Keratinocyte (primary cell): ENCODE results near the gene RNASEH2B.

Experiments used
- EZH2 ChIP-seq: IDR thresholded peaks from one replicate; pipeline ENCODE4 v1.6.1; 2012; ENCODE audit warnings: inconsistent platforms, mild to moderate bottlenecking, low read length, moderate library complexity
- TF ChIP-seq, protein P1 (sequence below), 3 experiments: IDR thresholded peaks in 1 of 3; conservative IDR thresholded peaks in 1 of 3; optimal IDR thresholded peaks in 1 of 3; 2 replicates in 2 of 3; 3 replicates in 1 of 3; pipeline versions ENCODE3 to v1.5.1; 2011; ENCODE audit warnings: low read length in 3 of 3, mild to moderate bottlenecking in 3 of 3, moderate library complexity in 2 of 3, control low read depth in 1 of 3, inconsistent platforms in 1 of 3; ENCODE audit not compliant: insufficient read depth in 2 of 3; ENCODE audit errors: extremely low read depth in 1 of 3

DNA sequence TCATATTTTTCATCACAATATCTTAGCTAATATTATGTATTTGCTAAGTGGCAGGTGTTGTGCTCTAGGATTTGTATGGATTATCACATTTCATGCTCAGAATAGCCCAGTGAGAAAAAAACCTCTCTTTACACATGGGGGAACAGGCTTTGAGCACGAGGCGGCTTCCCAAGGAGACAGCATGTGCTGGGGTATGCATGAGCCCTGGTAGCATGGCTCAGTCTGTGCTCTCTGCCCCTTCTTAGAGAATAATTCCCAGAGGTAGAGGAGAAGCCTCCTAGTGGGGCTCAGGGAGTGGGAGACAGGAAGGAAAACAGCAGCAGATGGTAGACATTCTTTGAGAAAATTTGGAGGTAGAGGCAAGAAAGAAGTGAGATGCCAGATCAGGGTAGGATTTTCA is 31.6 kb downstream of the RNASEH2B start:
- TF ChIP-seq, protein P1, sequence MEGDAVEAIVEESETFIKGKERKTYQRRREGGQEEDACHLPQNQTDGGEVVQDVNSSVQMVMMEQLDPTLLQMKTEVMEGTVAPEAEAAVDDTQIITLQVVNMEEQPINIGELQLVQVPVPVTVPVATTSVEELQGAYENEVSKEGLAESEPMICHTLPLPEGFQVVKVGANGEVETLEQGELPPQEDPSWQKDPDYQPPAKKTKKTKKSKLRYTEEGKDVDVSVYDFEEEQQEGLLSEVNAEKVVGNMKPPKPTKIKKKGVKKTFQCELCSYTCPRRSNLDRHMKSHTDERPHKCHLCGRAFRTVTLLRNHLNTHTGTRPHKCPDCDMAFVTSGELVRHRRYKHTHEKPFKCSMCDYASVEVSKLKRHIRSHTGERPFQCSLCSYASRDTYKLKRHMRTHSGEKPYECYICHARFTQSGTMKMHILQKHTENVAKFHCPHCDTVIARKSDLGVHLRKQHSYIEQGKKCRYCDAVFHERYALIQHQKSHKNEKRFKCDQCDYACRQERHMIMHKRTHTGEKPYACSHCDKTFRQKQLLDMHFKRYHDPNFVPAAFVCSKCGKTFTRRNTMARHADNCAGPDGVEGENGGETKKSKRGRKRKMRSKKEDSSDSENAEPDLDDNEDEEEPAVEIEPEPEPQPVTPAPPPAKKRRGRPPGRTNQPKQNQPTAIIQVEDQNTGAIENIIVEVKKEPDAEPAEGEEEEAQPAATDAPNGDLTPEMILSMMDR (optimal IDR thresholded peaks at IDR 0.05 in 1 of 3, IDR thresholded peaks at IDR 0.05 in 1 of 3, conservative IDR thresholded peaks at IDR 0.05 in 1 of 3; ENCODE audit: extremely low read depth in 1 of 3, insufficient read depth in 2 of 3, low read length in 3 of 3), result no peak
- no peak for TF ChIP-seq EZH2
